Activated naive CD4-positive, alpha-beta T cell treated with anti-CD3 and anti-CD28 coated beads, Interleukin-2, amount 50 U/mL, for 72 hours (primary cell): Measurements from ENCODE around the gene SHC2. TPM values are rescaled to one million over a fixed set of nuclear protein-coding genes. Genes with fewer than 3 reads are reported as not detected.
"Not testable (repeated sequence)": the region's sequence is repeated elsewhere in the genome, so short reads cannot be mapped to it uniquely, and the experiment has no call there.

Experiments used
- ATAC-seq, 2 donors: fragments of 150-1000 bp; cut with Tn5 transposase; 2 replicates each; pipeline ENCODE4 v1.10.0; 2021; ENCODE audit warnings: mild to moderate bottlenecking in 2 of 2, moderate library complexity in 2 of 2
- DNase-seq, 2 donors: peaks; one replicate each; pipeline ENCODE4 v3.0.0; 2021 to 2022; ENCODE audit warnings: low spot score in 2 of 2
- H3K27ac Mint-ChIP-seq, 2 donors: one replicate each; pipeline ENCODE4 v1.8.0; 2022; ENCODE audit warnings: mild to moderate bottlenecking in 2 of 2, mixed read lengths in 2 of 2
- H3K36me3 Mint-ChIP-seq, 2 donors: one replicate each; pipeline ENCODE4 v1.8.0; 2022; ENCODE audit warnings: mixed read lengths in 2 of 2
- H3K9me3 Mint-ChIP-seq, 2 donors: one replicate each; pipeline ENCODE4 v1.8.0; 2022; ENCODE audit warnings: mixed read lengths in 2 of 2
- total RNA-seq, 2 donors: library from RNA; stranded (reverse); gene quantifications; one replicate each; pipeline ENCODE4 v1.2.3, GENCODE V29; 2022

SHC2 gene
- total RNA-seq, 2 donors from 2014 or later: not detected

GRCh38 chr19:398719-399118 is 62.1 kb downstream of the SHC2 start:
- Mint-ChIP-seq H3K27ac (no peak overlapping the region), H3K9me3 (peaks cover 6 to 7% of the 10 kb centered on the region in 2 donors), H3K36me3 (no peaks in the 10 kb centered on the region)
- ATAC-seq (no peak), DNase-seq (peak in 1 of 2 donors; percentile 44)

- ATAC-seq: no peak
- peaks cover 0 to 4% of the 10 kb centered on the region in 2 donors for H3K36me3 Mint-ChIP-seq
Observed at GRCh38 chr19:397941-398706, 62.7 kb downstream of the SHC2 start.

GRCh38 chr19:397321-397720 is 63.5 kb downstream of the SHC2 start:
- DNase-seq: no peak
- Mint-ChIP-seq H3K36me3 (peaks cover 0 to 9% of the 10 kb centered on the region in 2 donors), H3K9me3 (peaks cover 14 to 16% of the 10 kb centered on the region in 2 donors), H3K27ac (no peak overlapping the region)
- ATAC-seq: no peak

More at GRCh38 chr19:397941-398706, 62.7 kb downstream of the SHC2 start:
- DNase-seq: peak in 1 of 2 donors; percentile 50
- Mint-ChIP-seq H3K9me3 (peaks cover 11% of the 10 kb centered on the region in 2 donors), H3K27ac (no peak overlapping the region)

GRCh38 chr19:395467-395866 is 65.4 kb downstream of the SHC2 start:
- no peak for ATAC-seq
- Mint-ChIP-seq H3K36me3 (peaks cover 0 to 9% of the 10 kb centered on the region in 2 donors), H3K27ac (no peak overlapping the region), H3K9me3 (peaks cover 14 to 16% of the 10 kb centered on the region in 2 donors)
- DNase-seq: no peak

GRCh38 chr19:394857-395256 is 66.0 kb downstream of the SHC2 start:
- H3K9me3 Mint-ChIP-seq: peaks cover 14 to 16% of the 10 kb centered on the region in 2 donors
- not testable (repeated sequence) for ATAC-seq, H3K27ac Mint-ChIP-seq, DNase-seq, H3K36me3 Mint-ChIP-seq

GRCh38 chr19:393560-393959 is 67.3 kb downstream of the SHC2 start:
- H3K27ac Mint-ChIP-seq: peak overlapping the region in 1 of 2 donors; percentile 81
- ATAC-seq, H3K36me3 Mint-ChIP-seq, DNase-seq: not testable (repeated sequence)
- H3K9me3 Mint-ChIP-seq: peaks cover 14 to 16% of the 10 kb centered on the region in 2 donors

- ATAC-seq (no peak), DNase-seq (no peak)
- peaks cover 14 to 16% of the 10 kb centered on the region in 2 donors for H3K9me3 Mint-ChIP-seq
- peaks cover 0 to 9% of the 10 kb centered on the region in 2 donors for H3K36me3 Mint-ChIP-seq
- peak overlapping the region; percentile 52 to 56 for H3K27ac Mint-ChIP-seq
Observed at GRCh38 chr19:392375-392970, 68.4 kb downstream of the SHC2 start.

- Mint-ChIP-seq H3K36me3 (peaks cover 0 to 9% of the 10 kb centered on the region in 2 donors), H3K9me3 (peaks cover 14 to 16% of the 10 kb centered on the region in 2 donors), H3K27ac (peak overlapping the region; percentile 53 to 56)
- no peak for ATAC-seq
- DNase-seq: peak in 1 of 2 donors; percentile 41
Observed at GRCh38 chr19:391726-392374, 69.0 kb downstream of the SHC2 start.

- no peak for DNase-seq
- H3K27ac Mint-ChIP-seq: no peak overlapping the region
- peak in 1 of 2 donors; percentile 57 for ATAC-seq
Observed at GRCh38 chr19:391207-391557, 69.7 kb downstream of the SHC2 start.

GRCh38 chr19:390386-391206 is 70.2 kb downstream of the SHC2 start:
- peak in 1 of 2 donors; percentile 45 for DNase-seq
- Mint-ChIP-seq H3K9me3 (peaks cover 10 to 13% of the 10 kb centered on the region in 2 donors), H3K36me3 (peaks cover 0 to 9% of the 10 kb centered on the region in 2 donors), H3K27ac (no peak overlapping the region)
- ATAC-seq: peak in 1 of 2 donors; percentile 26

More at GRCh38 chr19:391207-391557, 69.7 kb downstream of the SHC2 start:
- peaks cover 0 to 9% of the 10 kb centered on the region in 2 donors for H3K36me3 Mint-ChIP-seq
- peaks cover 14 to 16% of the 10 kb centered on the region in 2 donors for H3K9me3 Mint-ChIP-seq

GRCh38 chr19:389935-390289 is 70.9 kb downstream of the SHC2 start:
- DNase-seq: peak in 1 of 2 donors; percentile 13
- ATAC-seq: no peak
- H3K27ac Mint-ChIP-seq: no peak overlapping the region
- peaks cover 7 to 10% of the 10 kb centered on the region in 2 donors for H3K9me3 Mint-ChIP-seq
- H3K36me3 Mint-ChIP-seq: peaks cover 0 to 9% of the 10 kb centered on the region in 2 donors

GRCh38 chr19:389255-389934 is 71.4 kb downstream of the SHC2 start:
- peaks cover 7 to 10% of the 10 kb centered on the region in 2 donors for H3K9me3 Mint-ChIP-seq
- ATAC-seq (no peak), DNase-seq (peak in 1 of 2 donors; percentile 28)
- H3K27ac Mint-ChIP-seq: no peak overlapping the region
- peaks cover 0 to 9% of the 10 kb centered on the region in 2 donors for H3K36me3 Mint-ChIP-seq

- Mint-ChIP-seq H3K36me3 (peaks cover 0 to 10% of the 10 kb centered on the region in 2 donors), H3K9me3 (peaks cover 7 to 10% of the 10 kb centered on the region in 2 donors), H3K27ac (no peak overlapping the region)
Observed at GRCh38 chr19:388691-389090, 72.1 kb downstream of the SHC2 start.

GRCh38 chr19:387777-388176 is 73.1 kb downstream of the SHC2 start:
- peaks cover 0 to 10% of the 10 kb centered on the region in 2 donors for H3K36me3 Mint-ChIP-seq
- peaks cover 0 to 6% of the 10 kb centered on the region in 2 donors for H3K9me3 Mint-ChIP-seq
- no peak for DNase-seq
- ATAC-seq: no peak
- no peak overlapping the region for H3K27ac Mint-ChIP-seq

More at GRCh38 chr19:388691-389090, 72.1 kb downstream of the SHC2 start:
- DNase-seq (peak in 1 of 2 donors; percentile 26), ATAC-seq (no peak)

- not testable (repeated sequence) for H3K27ac Mint-ChIP-seq, ATAC-seq
Observed at GRCh38 chr19:386632-387301, 74.1 kb downstream of the SHC2 start.

More at GRCh38 chr19:386632-387301, 74.1 kb downstream of the SHC2 start:
- DNase-seq, H3K9me3 Mint-ChIP-seq: not testable (repeated sequence)
- peaks cover 0 to 12% of the 10 kb centered on the region in 2 donors for H3K36me3 Mint-ChIP-seq
